ENCODE data around the gene MVB12A. TPM values are rescaled to one million over a fixed set of nuclear protein-coding genes. Genes with fewer than 3 reads are reported as not detected.

Gene MVB12A
- total RNA-seq: 10 to 100 TPM; 27.6 to 32.6 TPM

- H3K36me3 Mint-ChIP-seq (ENCODE audit: low read depth): peaks cover 8% of the 10 kb centered on the region
- intact Hi-C loops (cut with DNase I, micrococcal nuclease): loop anchor here (1.0 to 5.0 kb wide), 14 partner anchors 14 to 1343 kb away; partner anchors contain the start of genes GTPBP3 (in 2 of the 2), BABAM1 (in 1 of the 2), BST2 (in 1 of the 2) and COLGALT1 (in 1 of the 2)
- no peaks in the 10 kb centered on the region for H3K9me3 Mint-ChIP-seq (ENCODE audit: low read depth)
- H3K4me3 Mint-ChIP-seq: peak within 1 kb of the TSS; percentile 91
- H3K27ac Mint-ChIP-seq: peak within 1 kb of the TSS; percentile 87
- H3K4me1 Mint-ChIP-seq: peaks cover 11% of the 10 kb centered on the region
- ChIA-PET POLR2A (interaction anchor here (1.1 to 1.9 kb wide), 3 partner anchors 14 to 185 kb away, joined by 4 to 10 read pairs (median 5); partner anchors contain the start of genes BST2 and DDA1), CTCF (interaction anchor here (0.6 to 1.5 kb wide), 13 partner anchors 9 to 428 kb away, joined by 3 to 9 read pairs (median 4); partner anchors contain the start of genes DDA1 and JAK3)
- DNase-seq: peak; percentile 97
- peak; percentile 95 for ATAC-seq
- H3K27me3 Mint-ChIP-seq: no peaks in the 10 kb centered on the region
Observed at GRCh38 chr19:17419621-17420474, at the start of gene MVB12A. Gene MVB12A (plus strand): TSS chr19:17420047. CDS start chr19:17420136, 89 bp downstream.

- ATAC-seq (no peak), DNase-seq (no peak)
- no peak within 1 kb of the TSS for H3K4me3 Mint-ChIP-seq
- peaks cover 10% of the 10 kb centered on the region for H3K27me3 Mint-ChIP-seq
- peaks cover 4% of the 10 kb centered on the region for H3K9me3 Mint-ChIP-seq (ENCODE audit: low read depth)
- ChIA-PET CTCF (interaction anchor here (1.4 kb wide), 1 partner anchor 12 kb away, joined by 5 read pairs; no protein-coding TSS in a partner anchor), POLR2A (no interaction called here)
- peaks cover 2% of the 10 kb centered on the region for H3K36me3 Mint-ChIP-seq (ENCODE audit: low read depth)
- no peak within 1 kb of the TSS for H3K27ac Mint-ChIP-seq
- no peaks in the 10 kb centered on the region for H3K4me1 Mint-ChIP-seq
- intact Hi-C loops (cut with DNase I, micrococcal nuclease): no loop called here
Observed at GRCh38 chr19:17376935-17377600, 42.8 kb upstream of the MVB12A start, which contains the start of gene PLVAP. Gene PLVAP (minus strand): TSS chr19:17377342. CDS start chr19:17377288, 54 bp downstream.

GRCh38 chr19:17378271-17378670 lies 41.6 kb upstream of the MVB12A start:
- H3K27ac Mint-ChIP-seq: no peak overlapping the region
- ChIA-PET CTCF (no interaction called here), POLR2A (no interaction called here)
- H3K27me3 Mint-ChIP-seq: peaks cover 10% of the 10 kb centered on the region
- no peak overlapping the region for H3K4me3 Mint-ChIP-seq
- no peak for DNase-seq
- H3K4me1 Mint-ChIP-seq: peaks cover 7% of the 10 kb centered on the region
- peaks cover 4% of the 10 kb centered on the region for H3K9me3 Mint-ChIP-seq (ENCODE audit: low read depth)
- ATAC-seq: no peak
- intact Hi-C loops (cut with DNase I, micrococcal nuclease): no loop called here
- peaks cover 2% of the 10 kb centered on the region for H3K36me3 Mint-ChIP-seq (ENCODE audit: low read depth)

- no peak overlapping the region for H3K4me3 Mint-ChIP-seq
- ChIA-PET POLR2A (no interaction called here), CTCF (interaction anchor here (1.1 kb wide), 1 partner anchor 112 kb away, joined by 4 read pairs; the partner anchor contains the start of gene BABAM1)
- H3K4me1 Mint-ChIP-seq: peaks cover 8% of the 10 kb centered on the region
- intact Hi-C loops (cut with DNase I, micrococcal nuclease): no loop called here
- DNase-seq (no peak), ATAC-seq (no peak)
- H3K36me3 Mint-ChIP-seq (ENCODE audit: low read depth): peaks cover 2% of the 10 kb centered on the region
- H3K27ac Mint-ChIP-seq: no peak overlapping the region
- peaks cover 10% of the 10 kb centered on the region for H3K27me3 Mint-ChIP-seq
- H3K9me3 Mint-ChIP-seq (ENCODE audit: low read depth): peaks cover 4% of the 10 kb centered on the region
Observed at GRCh38 chr19:17379221-17379631, 40.6 kb upstream of the MVB12A start.

- ChIA-PET CTCF (interaction anchor here (0.9 to 1.1 kb wide), 3 partner anchors 9 to 48 kb away, joined by 3 to 5 read pairs (median 3); no protein-coding TSS in a partner anchor), POLR2A (no interaction called here)
- Mint-ChIP-seq H3K27ac (no peak overlapping the region), H3K4me1 (peaks cover 8% of the 10 kb centered on the region), H3K27me3 (peaks cover 10% of the 10 kb centered on the region), H3K9me3 (ENCODE audit: low read depth) (peaks cover 4% of the 10 kb centered on the region), H3K4me3 (no peak overlapping the region), H3K36me3 (ENCODE audit: low read depth) (peaks cover 2% of the 10 kb centered on the region)
- intact Hi-C loops (cut with DNase I, micrococcal nuclease): no loop called here
- DNase-seq (no peak), ATAC-seq (no peak)
Observed at GRCh38 chr19:17380426-17381138, 39.3 kb upstream of the MVB12A start.

GRCh38 chr19:17385878-17386611 lies 33.8 kb upstream of the MVB12A start:
- H3K4me3 Mint-ChIP-seq: no peak overlapping the region
- H3K36me3 Mint-ChIP-seq (ENCODE audit: low read depth): no peaks in the 10 kb centered on the region
- no peak overlapping the region for H3K27ac Mint-ChIP-seq
- peaks cover 4% of the 10 kb centered on the region for H3K27me3 Mint-ChIP-seq
- intact Hi-C loops (cut with DNase I, micrococcal nuclease): loop anchor here (1.0 kb wide), 2 partner anchors 40 to 94 kb away; no protein-coding TSS in a partner anchor
- ATAC-seq: peak; percentile 31
- H3K4me1 Mint-ChIP-seq: peaks cover 12% of the 10 kb centered on the region
- no peaks in the 10 kb centered on the region for H3K9me3 Mint-ChIP-seq (ENCODE audit: low read depth)
- CTCF ChIA-PET: interaction anchor here (0.6 to 1.9 kb wide), 23 partner anchors 9 to 552 kb away, joined by 3 to 8 read pairs (median 3); partner anchors contain the start of genes ABHD8, BST2, DDA1 and MRPL34
- peak; percentile 82 for DNase-seq
- POLR2A ChIA-PET: no interaction called here

- Mint-ChIP-seq H3K27ac (no peak overlapping the region), H3K9me3 (ENCODE audit: low read depth) (no peaks in the 10 kb centered on the region), H3K27me3 (peaks cover 4% of the 10 kb centered on the region), H3K4me1 (peaks cover 13% of the 10 kb centered on the region), H3K36me3 (ENCODE audit: low read depth) (no peaks in the 10 kb centered on the region), H3K4me3 (no peak overlapping the region)
- POLR2A ChIA-PET: no interaction called here
- DNase-seq (no peak), ATAC-seq (no peak)
- intact Hi-C loops (cut with DNase I, micrococcal nuclease): no loop called here
- CTCF ChIA-PET: interaction anchor here (0.6 to 2.3 kb wide), 16 partner anchors 8 to 442 kb away, joined by 3 to 13 read pairs (median 5); partner anchors contain the start of genes BABAM1, BST2, DDA1 and MRPL34
Observed at GRCh38 chr19:17389288-17389687, 30.6 kb upstream of the MVB12A start.

- peaks cover 4% of the 10 kb centered on the region for H3K27me3 Mint-ChIP-seq
Observed at GRCh38 chr19:17389957-17390664, 29.7 kb upstream of the MVB12A start.

GRCh38 chr19:17390665-17391370 lies 29.0 kb upstream of the MVB12A start:
- ATAC-seq: peak; percentile 98
- Mint-ChIP-seq H3K36me3 (ENCODE audit: low read depth) (no peaks in the 10 kb centered on the region), H3K27me3 (peaks cover 4% of the 10 kb centered on the region), H3K9me3 (ENCODE audit: low read depth) (no peaks in the 10 kb centered on the region), H3K27ac (peak overlapping the region; percentile 33), H3K4me1 (peaks cover 24% of the 10 kb centered on the region), H3K4me3 (peak overlapping the region; percentile 83)
- ChIA-PET POLR2A (interaction anchor here (0.6 kb wide), 1 partner anchor 355 kb away, joined by 3 read pairs; no protein-coding TSS in a partner anchor), CTCF (interaction anchor here (0.6 to 2.1 kb wide), 7 partner anchors 8 to 98 kb away, joined by 3 to 8 read pairs (median 5); partner anchors contain the start of genes BST2, MRPL34 and MVB12A)
- peak; percentile 97 for DNase-seq
- intact Hi-C loops (cut with DNase I, micrococcal nuclease): loop anchor here (1.0 to 5.0 kb wide), 13 partner anchors 12 to 314 kb away; partner anchors contain the start of genes BABAM1 (in 1 of the 2), BST2 (in 1 of the 2), COLGALT1 (in 1 of the 2) and DDA1 (in 1 of the 2)

More at GRCh38 chr19:17389957-17390664, 29.7 kb upstream of the MVB12A start:
- Mint-ChIP-seq H3K9me3 (ENCODE audit: low read depth) (no peaks in the 10 kb centered on the region), H3K4me1 (peaks cover 19% of the 10 kb centered on the region), H3K36me3 (ENCODE audit: low read depth) (no peaks in the 10 kb centered on the region), H3K27ac (no peak overlapping the region), H3K4me3 (peak overlapping the region; percentile 83)
- ChIA-PET CTCF (interaction anchor here (0.6 to 2.3 kb wide), 19 partner anchors 9 to 129 kb away, joined by 3 to 13 read pairs (median 5); partner anchors contain the start of genes BABAM1, BST2, DDA1 and MRPL34), POLR2A (no interaction called here)
- intact Hi-C loops (cut with DNase I, micrococcal nuclease): loop anchor here (2.0 to 5.0 kb wide), 6 partner anchors 15 to 313 kb away; partner anchors contain the start of genes BST2 (in 1 of the 2), DDA1 (in 1 of the 2), GTPBP3 (in 1 of the 2) and HAUS8 (in 1 of the 2)
- ATAC-seq: no peak
- DNase-seq: no peak

Data from activated CD4-positive, alpha-beta T cell treated with anti-CD3 and anti-CD28 coated beads for 36 hours (primary cell).